AG09319 (cell line): Measurements from ENCODE around the gene GAS7.
A peak's percentile ranks its signal among the peaks of the same experiment; 100 is the strongest.

ENCODE experiments used
- DNase-seq: peaks from one replicate; pipeline ENCODE4 v3.0.0-alpha.2; 2010; ENCODE audit warnings: low read depth; ENCODE audit errors: extremely low read depth
- CTCF ChIP-seq: IDR thresholded peaks from 2 replicates; pipeline ENCODE4 v1.5.1; 2011; ENCODE audit warnings: low read depth, mild to moderate bottlenecking, inconsistent platforms, low read length, moderate library complexity

GAS7 gene

GRCh38 chr17:10135539-10136257 lies 62.7 kb downstream of the GAS7 start:
- DNase-seq = no peak
- no peak for TF ChIP-seq CTCF

- TF ChIP-seq CTCF = no peak
- DNase-seq = no peak
Observed at GRCh38 chr17:10130677-10131076, 67.7 kb downstream of the GAS7 start.

DNA sequence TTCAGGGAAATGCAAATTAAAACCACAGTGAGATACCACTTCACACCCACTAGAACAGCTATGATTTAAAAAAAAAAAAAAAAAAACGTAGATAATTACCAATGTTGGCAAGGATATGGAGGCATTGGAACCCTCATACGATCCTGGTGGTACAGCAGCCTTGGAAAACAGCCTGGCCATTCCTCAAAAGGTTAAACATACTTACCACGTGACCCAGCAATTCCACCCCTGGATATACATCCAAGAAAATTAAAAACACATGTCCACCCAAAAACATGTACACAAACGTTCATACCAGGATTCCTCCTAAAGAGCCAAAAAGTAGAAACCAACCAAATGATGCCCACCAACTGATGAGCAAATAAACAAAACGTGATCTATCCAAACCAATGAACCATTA lies 68.1 kb downstream of the GAS7 start:
- no peak for DNase-seq
- TF ChIP-seq CTCF = no peak

- peak; percentile 11; the same call in 1 of the 2 replicates for TF ChIP-seq CTCF
- peak; percentile 65 for DNase-seq
Observed at GRCh38 chr17:10127819-10128425, 70.5 kb downstream of the GAS7 start.

- no peak for DNase-seq
- no peak for TF ChIP-seq CTCF
Observed at GRCh38 chr17:10126616-10127501, 71.5 kb downstream of the GAS7 start.

DNA sequence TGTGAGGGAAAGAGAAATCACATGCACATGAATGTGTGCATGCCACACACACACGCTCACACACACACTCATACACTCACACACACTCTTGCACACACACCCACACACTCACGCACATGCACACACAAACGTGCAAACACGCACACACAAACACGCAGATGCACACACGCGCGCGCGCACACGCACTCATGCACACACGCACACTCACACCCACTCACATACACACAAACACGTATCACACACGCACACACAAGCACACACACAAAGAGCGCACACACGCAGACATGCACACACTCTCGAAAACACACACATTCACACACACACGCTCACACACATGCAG lies 72.2 kb downstream of the GAS7 start:
- DNase-seq = no peak
- no peak for TF ChIP-seq CTCF
